NOMO-1 (cell line): ENCODE results near the gene GRAMD2A.

Source experiments
- DNase-seq, 2 experiments: peaks; one replicate each; lab custom pipeline; 2025; ENCODE audit not compliant: unreplicated experiment in 2 of 2; lab: John Stamatoyannopoulos, UW

GRAMD2A gene

GRCh38 chr15:72139667-72140066 lies 57.9 kb downstream of the GRAMD2A start:
- no peak for DNase-seq

GRCh38 chr15:72136170-72137051 lies 61.2 kb downstream of the GRAMD2A start:
- no peak for DNase-seq

- DNase-seq = no peak
These were observed 61.9 kb downstream of the GRAMD2A start for GRCh38 chr15:72135719-72136118.

DNA sequence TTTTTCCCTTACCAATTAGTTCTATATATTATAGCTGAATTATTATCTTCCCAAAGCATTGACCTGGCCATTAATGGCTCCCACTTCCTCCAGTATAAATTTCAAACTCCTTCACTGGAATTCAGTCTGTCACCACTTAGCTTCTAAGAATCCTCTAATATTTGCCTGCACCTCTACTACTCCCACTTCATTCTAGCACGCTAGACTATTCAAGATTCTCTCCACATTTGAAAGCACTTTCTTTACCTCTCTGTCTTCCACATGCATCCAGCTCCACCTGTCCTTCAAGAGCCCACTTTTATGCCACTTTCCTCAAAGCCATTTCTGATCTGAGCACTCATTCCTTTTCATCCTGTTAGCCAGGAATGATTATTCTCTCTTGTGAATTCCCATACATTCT lies 64.4 kb downstream of the GRAMD2A start:
- no peak for DNase-seq

- peak; percentile 10 to 11 for DNase-seq
These were observed 65.7 kb downstream of the GRAMD2A start for GRCh38 chr15:72131922-72132321.

GRCh38 chr15:72130272-72130671 lies 67.3 kb downstream of the GRAMD2A start:
- no peak for DNase-seq

DNA sequence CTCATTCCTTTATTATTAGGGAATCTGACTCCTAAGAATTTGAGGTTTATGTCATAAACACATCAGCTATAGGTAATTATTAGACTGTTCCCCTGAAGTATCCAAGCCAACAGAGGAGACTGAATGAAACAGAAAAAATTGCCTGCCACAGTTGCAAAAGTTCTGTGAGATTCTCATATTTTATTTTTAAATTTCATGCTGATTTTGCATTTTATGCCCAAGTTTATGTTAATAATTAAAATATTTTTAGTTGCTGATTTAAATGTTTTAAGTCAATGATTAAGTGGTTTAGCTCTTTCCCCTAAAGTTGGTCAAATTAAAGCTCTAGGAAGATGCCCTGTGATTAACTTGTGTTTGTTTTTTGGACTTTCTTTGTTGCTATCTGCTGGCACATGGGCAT lies 69.2 kb downstream of the GRAMD2A start:
- DNase-seq = no peak

- DNase-seq = no peak
These were observed 69.8 kb downstream of the GRAMD2A start for GRCh38 chr15:72127724-72128322.

- DNase-seq = no peak
These were observed 73.4 kb downstream of the GRAMD2A start for GRCh38 chr15:72124218-72124617.

- DNase-seq = peak; percentile 99
These were observed 79.3 kb downstream of the GRAMD2A start, which contains the start of the genes MYO9A and SENP8 for GRCh38 chr15:72118017-72118978. Gene MYO9A (minus strand): TSS chr15:72118150. CDS start chr15:72046563, 71,587 bp downstream. Gene SENP8 (plus strand): TSS chr15:72118403. CDS start chr15:72139624, 21,221 bp downstream.

DNA sequence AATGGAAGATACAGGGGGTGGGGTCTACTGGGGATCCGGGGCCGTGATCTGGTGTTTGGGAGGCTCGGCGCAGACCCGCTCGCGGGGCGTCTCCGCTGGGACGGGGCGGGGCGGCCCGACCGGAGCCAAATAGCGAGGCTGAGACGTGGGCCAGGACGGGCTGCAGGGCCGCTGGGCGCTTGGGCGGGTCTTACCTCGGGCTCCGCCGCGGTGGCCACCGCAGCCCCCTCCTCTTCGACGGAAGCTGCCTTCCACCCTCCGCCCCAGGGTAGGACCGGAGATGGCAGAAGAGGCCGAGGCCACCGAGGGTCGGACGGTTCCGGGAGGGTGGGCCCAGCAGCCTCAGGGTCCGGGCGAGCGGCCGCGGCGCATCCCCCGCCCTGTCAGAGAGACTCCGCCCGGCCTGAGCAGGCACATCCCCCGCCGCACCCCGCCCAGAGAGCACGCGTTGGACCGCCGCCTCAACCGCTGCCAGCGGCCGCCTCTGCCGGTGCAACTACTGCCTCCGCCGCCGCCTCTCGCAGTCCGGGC lies 80.0 kb downstream of the GRAMD2A start:
- DNase-seq = peak; percentile 30 to 46

DNA sequence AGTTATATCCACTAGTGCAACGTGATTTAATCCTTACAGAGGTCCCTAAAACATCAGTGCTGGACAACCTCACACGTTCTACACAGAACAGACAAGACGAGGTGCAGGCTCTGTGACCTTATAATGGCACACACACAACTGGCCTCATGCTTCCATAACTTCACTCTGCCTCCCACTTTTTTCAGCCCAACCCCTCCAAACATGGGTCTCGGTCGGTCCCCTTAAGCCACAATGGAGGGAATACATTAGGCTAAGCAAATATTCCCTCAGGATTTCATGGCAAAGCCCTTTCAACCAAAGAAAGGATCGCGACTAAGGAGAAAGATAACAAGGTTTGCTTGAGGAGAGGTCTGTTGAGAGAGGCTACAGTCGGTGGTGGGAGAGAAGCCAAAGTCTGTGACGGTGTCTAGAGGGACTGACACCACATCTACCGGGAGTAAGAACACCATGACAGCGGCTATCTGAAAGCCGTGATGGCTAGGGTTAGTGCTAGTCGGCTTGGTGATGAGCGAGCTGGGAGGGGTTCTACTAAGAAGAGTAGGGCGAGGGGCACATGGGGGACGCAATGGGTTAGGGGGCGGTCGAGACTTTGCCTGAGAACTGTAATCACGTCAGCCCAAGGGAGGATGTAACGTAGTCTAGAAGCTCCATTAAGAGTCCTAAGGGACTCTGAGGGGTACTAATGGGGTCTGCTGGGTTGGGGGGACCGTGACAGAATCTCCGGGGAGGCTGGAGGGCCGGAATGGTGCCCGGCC lies 80.7 kb downstream of the GRAMD2A start:
- DNase-seq = peak in 1 of 2 experiments; percentile 12

DNA sequence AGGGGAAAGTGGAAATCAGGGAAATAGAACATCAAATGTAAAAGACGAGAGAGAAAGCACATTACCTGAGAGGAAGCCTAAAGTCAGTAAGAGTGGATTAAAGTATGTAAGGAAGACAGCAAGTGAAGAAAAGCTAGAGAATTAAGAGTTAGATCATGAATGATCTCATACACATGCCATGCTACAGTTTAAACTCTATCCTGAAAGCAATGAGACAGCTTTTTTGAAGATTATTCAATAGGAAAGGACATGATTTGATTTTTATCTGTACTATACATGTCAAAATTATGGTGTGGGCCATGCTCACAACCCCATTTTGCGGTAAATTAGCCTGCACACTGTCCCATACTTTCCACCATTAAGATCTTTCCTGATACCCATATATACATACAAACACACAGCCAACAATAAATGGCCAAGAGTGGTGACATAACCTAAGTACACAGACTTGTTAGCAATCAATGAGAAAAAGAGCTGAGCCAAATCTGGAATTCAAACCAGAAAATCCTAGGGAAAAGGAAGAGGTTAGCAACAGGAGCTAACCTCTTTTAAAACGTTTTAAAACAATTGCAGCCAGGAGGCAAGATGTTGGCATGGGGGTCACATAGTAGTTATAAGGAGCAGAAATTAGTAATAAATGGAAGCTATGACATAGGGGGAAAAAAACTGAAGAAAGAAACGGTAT lies 84.1 kb downstream of the GRAMD2A start:
- DNase-seq = no peak

DNA sequence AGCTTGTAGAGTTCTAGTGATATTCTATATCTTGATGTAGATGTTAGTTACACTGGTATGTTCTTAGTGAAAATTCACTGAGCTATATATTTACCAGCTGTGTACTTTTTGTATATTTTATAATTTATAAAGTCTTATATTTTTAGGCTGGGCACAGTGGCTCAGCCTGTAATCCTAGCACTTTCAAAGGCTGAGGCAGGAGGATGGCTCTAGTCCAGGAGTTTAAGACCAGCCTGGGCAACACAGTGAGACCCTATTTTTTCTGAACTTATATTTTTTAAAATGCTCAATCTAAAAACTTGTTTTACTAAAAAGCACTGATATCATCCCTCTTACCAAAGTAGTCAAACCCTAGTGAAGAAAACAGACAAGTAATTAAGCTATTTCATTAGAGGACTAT lies 84.8 kb downstream of the GRAMD2A start:
- no peak for DNase-seq

GRCh38 chr15:72112116-72112515 lies 85.5 kb downstream of the GRAMD2A start:
- no peak for DNase-seq

GRCh38 chr15:72110355-72110754 lies 87.2 kb downstream of the GRAMD2A start:
- no peak for DNase-seq
